ENCODE measurements around the gene HOXB3. TPM values are rescaled to one million over a fixed set of nuclear protein-coding genes. Genes with fewer than 3 reads are reported as not detected.

HOXB3 gene
- polyA plus RNA-seq, 1 donor (not counting 4 experiments of a cell fraction or from before 2014, with no cell fraction given), result 1.1 TPM

DNA sequence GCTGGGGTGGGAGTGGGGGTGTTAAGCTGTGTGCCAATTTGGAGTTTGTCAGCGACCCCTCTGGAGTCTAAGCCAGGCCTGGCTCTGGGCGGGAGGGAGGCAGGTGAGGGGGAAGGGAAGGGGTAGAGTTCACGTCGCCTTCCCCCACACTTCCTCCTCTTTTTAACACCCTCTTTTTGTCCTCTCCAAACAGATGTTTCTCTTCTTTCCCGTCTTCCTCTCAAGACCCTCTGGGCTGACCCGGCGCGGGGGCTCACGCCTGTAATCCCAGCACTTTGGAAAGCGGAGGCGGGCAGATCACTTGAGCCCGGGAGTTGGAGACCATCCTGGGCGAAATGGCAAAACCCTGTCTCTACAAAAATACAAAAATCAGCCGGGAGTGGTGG lies 62.5 kb downstream of the HOXB3 start:
- no peaks in the 10 kb centered on the region for H4K20me1 ChIP-seq (ENCODE audit: control insufficient read depth, extremely low read depth, insufficient read depth, low read length)
- no peak for TF ChIP-seq EZH2 (IDR thresholded peaks at IDR 0.05; ENCODE audit: low read length)
- TF ChIP-seq, protein P1, sequence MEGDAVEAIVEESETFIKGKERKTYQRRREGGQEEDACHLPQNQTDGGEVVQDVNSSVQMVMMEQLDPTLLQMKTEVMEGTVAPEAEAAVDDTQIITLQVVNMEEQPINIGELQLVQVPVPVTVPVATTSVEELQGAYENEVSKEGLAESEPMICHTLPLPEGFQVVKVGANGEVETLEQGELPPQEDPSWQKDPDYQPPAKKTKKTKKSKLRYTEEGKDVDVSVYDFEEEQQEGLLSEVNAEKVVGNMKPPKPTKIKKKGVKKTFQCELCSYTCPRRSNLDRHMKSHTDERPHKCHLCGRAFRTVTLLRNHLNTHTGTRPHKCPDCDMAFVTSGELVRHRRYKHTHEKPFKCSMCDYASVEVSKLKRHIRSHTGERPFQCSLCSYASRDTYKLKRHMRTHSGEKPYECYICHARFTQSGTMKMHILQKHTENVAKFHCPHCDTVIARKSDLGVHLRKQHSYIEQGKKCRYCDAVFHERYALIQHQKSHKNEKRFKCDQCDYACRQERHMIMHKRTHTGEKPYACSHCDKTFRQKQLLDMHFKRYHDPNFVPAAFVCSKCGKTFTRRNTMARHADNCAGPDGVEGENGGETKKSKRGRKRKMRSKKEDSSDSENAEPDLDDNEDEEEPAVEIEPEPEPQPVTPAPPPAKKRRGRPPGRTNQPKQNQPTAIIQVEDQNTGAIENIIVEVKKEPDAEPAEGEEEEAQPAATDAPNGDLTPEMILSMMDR (optimal IDR thresholded peaks at IDR 0.05 in 1 of 3, IDR thresholded peaks at IDR 0.05 in 1 of 3, conservative IDR thresholded peaks at IDR 0.05 in 1 of 3; ENCODE audit: extremely low read depth in 1 of 3, insufficient read depth in 2 of 3, low read length in 3 of 3), result no peak
- no peak overlapping the region for H3K9ac ChIP-seq (ENCODE audit: control insufficient read depth, extremely low read depth, insufficient read depth, low read length)
- H3K9me3 ChIP-seq (ENCODE audit: control insufficient read depth, low read depth, low read length), result no peaks in the 10 kb centered on the region
- no peak for FAIRE-seq
- H3K27me3 ChIP-seq (ENCODE audit: control insufficient read depth, extremely low read depth, insufficient read depth, low read length), result peaks cover 8% of the 10 kb centered on the region
- no peak overlapping the region for H2AFZ ChIP-seq (ENCODE audit: control insufficient read depth, low read length)
- no peak overlapping the region for H3K27ac ChIP-seq (ENCODE audit: control insufficient read depth, insufficient read depth, low read length)
- no peaks in the 10 kb centered on the region for H3K9me1 ChIP-seq (ENCODE audit: control insufficient read depth, extremely low read depth, insufficient read depth, low read length)
- H3K4me3 ChIP-seq (ENCODE audit: control insufficient read depth in 2 of 3, extremely low read depth in 1 of 3, insufficient read depth in 2 of 3, low read depth in 1 of 3, low read length in 3 of 3), result no peak overlapping the region
- dilution Hi-C loops (cut with MboI; ENCODE audit: extremely low pct_ligation_motif_present, low sequenced_read_pairs), result no loop called here
- DNase-seq (ENCODE audit: low read depth, low spot score), result no peak
- no peak overlapping the region for H3K4me2 ChIP-seq (ENCODE audit: control insufficient read depth, extremely low read depth, insufficient read depth, low read depth, low read length)
- no peaks in the 10 kb centered on the region for H3K79me2 ChIP-seq (ENCODE audit: control insufficient read depth, insufficient read depth, low read length)
- no peaks in the 10 kb centered on the region for H3K36me3 ChIP-seq (ENCODE audit: control insufficient read depth in 2 of 2, extremely low read depth in 1 of 2, insufficient read depth in 2 of 2, low read length in 2 of 2)
- peaks cover 11% of the 10 kb centered on the region for H3K4me1 ChIP-seq (ENCODE audit: control insufficient read depth, extremely low read depth, insufficient read depth, low read length)

- peaks cover 8% of the 10 kb centered on the region for H3K27me3 ChIP-seq (ENCODE audit: control insufficient read depth, extremely low read depth, insufficient read depth, low read length)
- no peaks in the 10 kb centered on the region for H3K9me3 ChIP-seq (ENCODE audit: control insufficient read depth, low read depth, low read length)
- H3K36me3 ChIP-seq (ENCODE audit: control insufficient read depth in 2 of 2, extremely low read depth in 1 of 2, insufficient read depth in 2 of 2, low read length in 2 of 2), result no peaks in the 10 kb centered on the region
- no peak overlapping the region for H2AFZ ChIP-seq (ENCODE audit: control insufficient read depth, low read length)
- no peak for DNase-seq (ENCODE audit: low read depth, low spot score)
- FAIRE-seq, result no peak
- peak; percentile 35 for TF ChIP-seq EZH2 (IDR thresholded peaks at IDR 0.05; ENCODE audit: low read length)
- TF ChIP-seq, protein P1 (optimal IDR thresholded peaks at IDR 0.05 in 1 of 3, IDR thresholded peaks at IDR 0.05 in 1 of 3, conservative IDR thresholded peaks at IDR 0.05 in 1 of 3; ENCODE audit: extremely low read depth in 1 of 3, insufficient read depth in 2 of 3, low read length in 3 of 3), result no peak
- H4K20me1 ChIP-seq (ENCODE audit: control insufficient read depth, extremely low read depth, insufficient read depth, low read length), result no peaks in the 10 kb centered on the region
- no peaks in the 10 kb centered on the region for H3K9me1 ChIP-seq (ENCODE audit: control insufficient read depth, extremely low read depth, insufficient read depth, low read length)
- H3K4me3 ChIP-seq (ENCODE audit: control insufficient read depth in 2 of 3, extremely low read depth in 1 of 3, insufficient read depth in 2 of 3, low read depth in 1 of 3, low read length in 3 of 3), result no peak overlapping the region
- H3K4me1 ChIP-seq (ENCODE audit: control insufficient read depth, extremely low read depth, insufficient read depth, low read length), result peaks cover 11% of the 10 kb centered on the region
- no peak overlapping the region for H3K9ac ChIP-seq (ENCODE audit: control insufficient read depth, extremely low read depth, insufficient read depth, low read length)
- no peak overlapping the region for H3K27ac ChIP-seq (ENCODE audit: control insufficient read depth, insufficient read depth, low read length)
- dilution Hi-C loops (cut with MboI; ENCODE audit: extremely low pct_ligation_motif_present, low sequenced_read_pairs), result no loop called here
- H3K79me2 ChIP-seq (ENCODE audit: control insufficient read depth, insufficient read depth, low read length), result no peaks in the 10 kb centered on the region
- peak overlapping the region; percentile 22 for H3K4me2 ChIP-seq (ENCODE audit: control insufficient read depth, extremely low read depth, insufficient read depth, low read depth, low read length)
Measured at GRCh38 chr17:48526608-48527546, 63.2 kb downstream of the HOXB3 start.
